ENCODE measurements around the gene DXO.

DXO gene

GRCh38 chr6:31966997-31967925 is 4.7 kb downstream of the DXO start:
- peaks cover 45% of the 10 kb centered on the region for H3K79me1 ChIP-seq (replicated peaks; ENCODE audit: low read length, poor library complexity, severe bottlenecking)
- no peak overlapping the region for H4K91ac ChIP-seq (ENCODE audit: low read length)
- no peak overlapping the region for H2BK120ac ChIP-seq (ENCODE audit: low read depth, low read length)
- no peaks in the 10 kb centered on the region for H3K9me3 ChIP-seq (ENCODE audit: control insufficient read depth, low read length)
- no peak overlapping the region for H2BK5ac ChIP-seq (ENCODE audit: low read depth, low read length, poor library complexity, severe bottlenecking)
- no peak overlapping the region for H2AK5ac ChIP-seq (ENCODE audit: low read length, severe bottlenecking)
- H3K18ac ChIP-seq (ENCODE audit: low read depth in 1 of 2, low read length in 2 of 2), result no peak overlapping the region
- H3K27ac ChIP-seq (ENCODE audit: low read length, poor library complexity, severe bottlenecking), result no peak overlapping the region
- H2AFZ ChIP-seq (ENCODE audit: low read depth, low read length), result no peak overlapping the region
- no peaks in the 10 kb centered on the region for H3K27me3 ChIP-seq (ENCODE audit: control insufficient read depth in 1 of 2, insufficient read depth in 1 of 2, low read length in 2 of 2)
- no peak overlapping the region for H3K4me3 ChIP-seq (ENCODE audit: insufficient read depth in 1 of 2, low read depth in 1 of 2, low read length in 2 of 2)
- no peak overlapping the region for H2BK12ac ChIP-seq (ENCODE audit: low read length in 2 of 2)
- no peak overlapping the region for H2BK15ac ChIP-seq (ENCODE audit: low read depth, poor library complexity, severe bottlenecking)
- H3K4ac ChIP-seq (ENCODE audit: low read depth in 1 of 2, low read length in 2 of 2), result no peak overlapping the region
- H3K23ac ChIP-seq (ENCODE audit: low read length in 2 of 2), result no peak overlapping the region
- H3K9ac ChIP-seq (ENCODE audit: low read length), result no peak overlapping the region
- H3K4me2 ChIP-seq (ENCODE audit: low read length, poor library complexity, severe bottlenecking), result no peak overlapping the region
- no peak overlapping the region for H3K14ac ChIP-seq (ENCODE audit: low read length in 2 of 2)
- H3K4me1 ChIP-seq (ENCODE audit: control insufficient read depth, insufficient read depth, low read depth, low read length), result peaks cover 27% of the 10 kb centered on the region
- H4K8ac ChIP-seq (ENCODE audit: low read length), result no peak overlapping the region
- no peak for DNase-seq
- 94% methylated on average over 9 of the region's 10 CpGs for WGBS
- H3K36me3 ChIP-seq (ENCODE audit: control insufficient read depth in 1 of 2, insufficient read depth in 2 of 2, low read depth in 1 of 2, low read length in 2 of 2), result peaks cover 80 to 83% of the 10 kb centered on the region in 2 experiments

- no peak overlapping the region for H3K4me3 ChIP-seq (ENCODE audit: insufficient read depth in 1 of 2, low read depth in 1 of 2, low read length in 2 of 2)
- no peak overlapping the region for H3K14ac ChIP-seq (ENCODE audit: low read length in 2 of 2)
- H3K4ac ChIP-seq (ENCODE audit: low read depth in 1 of 2, low read length in 2 of 2), result no peak overlapping the region
- no peak overlapping the region for H3K4me2 ChIP-seq (ENCODE audit: low read length, poor library complexity, severe bottlenecking)
- no peak overlapping the region for H2BK12ac ChIP-seq (ENCODE audit: low read length in 2 of 2)
- H3K79me1 ChIP-seq (replicated peaks; ENCODE audit: low read length, poor library complexity, severe bottlenecking), result peaks cover 51% of the 10 kb centered on the region
- H2AFZ ChIP-seq (ENCODE audit: low read depth, low read length), result no peak overlapping the region
- 95% methylated on average over 7 of the region's 7 CpGs for WGBS
- no peak for DNase-seq
- H3K27ac ChIP-seq (ENCODE audit: low read length, poor library complexity, severe bottlenecking), result no peak overlapping the region
- H2BK5ac ChIP-seq (ENCODE audit: low read depth, low read length, poor library complexity, severe bottlenecking), result no peak overlapping the region
- peaks cover 87 to 91% of the 10 kb centered on the region in 2 experiments for H3K36me3 ChIP-seq (ENCODE audit: control insufficient read depth in 1 of 2, insufficient read depth in 2 of 2, low read depth in 1 of 2, low read length in 2 of 2)
- no peak overlapping the region for H2BK15ac ChIP-seq (ENCODE audit: low read depth, poor library complexity, severe bottlenecking)
- peaks cover 24% of the 10 kb centered on the region for H3K4me1 ChIP-seq (ENCODE audit: control insufficient read depth, insufficient read depth, low read depth, low read length)
- no peak overlapping the region for H2AK5ac ChIP-seq (ENCODE audit: low read length, severe bottlenecking)
- H3K9me3 ChIP-seq (ENCODE audit: control insufficient read depth, low read length), result no peaks in the 10 kb centered on the region
- no peak overlapping the region for H3K23ac ChIP-seq (ENCODE audit: low read length in 2 of 2)
- no peak overlapping the region for H4K8ac ChIP-seq (ENCODE audit: low read length)
- H4K91ac ChIP-seq (ENCODE audit: low read length), result no peak overlapping the region
- H3K18ac ChIP-seq (ENCODE audit: low read depth in 1 of 2, low read length in 2 of 2), result no peak overlapping the region
- no peaks in the 10 kb centered on the region for H3K27me3 ChIP-seq (ENCODE audit: control insufficient read depth in 1 of 2, insufficient read depth in 1 of 2, low read length in 2 of 2)
- H3K9ac ChIP-seq (ENCODE audit: low read length), result no peak overlapping the region
- H2BK120ac ChIP-seq (ENCODE audit: low read depth, low read length), result no peak overlapping the region
These were observed 5.4 kb downstream of the DXO start for GRCh38 chr6:31966506-31966905.

GRCh38 chr6:31965700-31966099 is 6.2 kb downstream of the DXO start:
- Histone ChIP-seq H3K14ac (ENCODE audit: low read length in 2 of 2) (no peak overlapping the region), H3K4ac (ENCODE audit: low read depth in 1 of 2, low read length in 2 of 2) (no peak overlapping the region), H3K23ac (ENCODE audit: low read length in 2 of 2) (no peak overlapping the region), H2AK5ac (ENCODE audit: low read length, severe bottlenecking) (no peak overlapping the region), H2AFZ (ENCODE audit: low read depth, low read length) (no peak overlapping the region), H3K4me2 (ENCODE audit: low read length, poor library complexity, severe bottlenecking) (no peak overlapping the region), H3K27ac (ENCODE audit: low read length, poor library complexity, severe bottlenecking) (no peak overlapping the region), H4K91ac (ENCODE audit: low read length) (peak overlapping the region; percentile 48), H2BK120ac (ENCODE audit: low read depth, low read length) (no peak overlapping the region), H2BK5ac (ENCODE audit: low read depth, low read length, poor library complexity, severe bottlenecking) (no peak overlapping the region), H2BK15ac (ENCODE audit: low read depth, poor library complexity, severe bottlenecking) (no peak overlapping the region), H3K9me3 (ENCODE audit: control insufficient read depth, low read length) (no peaks in the 10 kb centered on the region), H3K4me1 (ENCODE audit: control insufficient read depth, insufficient read depth, low read depth, low read length) (peaks cover 15% of the 10 kb centered on the region), H3K9ac (ENCODE audit: low read length) (no peak overlapping the region), H3K36me3 (ENCODE audit: control insufficient read depth in 1 of 2, insufficient read depth in 2 of 2, low read depth in 1 of 2, low read length in 2 of 2) (peaks cover 89 to 99% of the 10 kb centered on the region in 2 experiments), H3K4me3 (ENCODE audit: insufficient read depth in 1 of 2, low read depth in 1 of 2, low read length in 2 of 2) (no peak overlapping the region), H3K18ac (ENCODE audit: low read depth in 1 of 2, low read length in 2 of 2) (no peak overlapping the region), H2BK12ac (ENCODE audit: low read length in 2 of 2) (no peak overlapping the region), H3K79me1 (replicated peaks; ENCODE audit: low read length, poor library complexity, severe bottlenecking) (peaks cover 50% of the 10 kb centered on the region), H3K27me3 (ENCODE audit: control insufficient read depth in 1 of 2, insufficient read depth in 1 of 2, low read length in 2 of 2) (no peaks in the 10 kb centered on the region), H4K8ac (ENCODE audit: low read length) (no peak overlapping the region)
- no peak for DNase-seq
- 95% methylated on average over 13 of the region's 13 CpGs for WGBS

- Histone ChIP-seq H3K14ac (ENCODE audit: low read length in 2 of 2) (no peak overlapping the region), H3K9ac (ENCODE audit: low read length) (no peak overlapping the region), H3K36me3 (ENCODE audit: control insufficient read depth in 1 of 2, insufficient read depth in 2 of 2, low read depth in 1 of 2, low read length in 2 of 2) (peaks cover 79 to 90% of the 10 kb centered on the region in 2 experiments), H3K27ac (ENCODE audit: low read length, poor library complexity, severe bottlenecking) (no peak overlapping the region), H3K9me3 (ENCODE audit: control insufficient read depth, low read length) (no peaks in the 10 kb centered on the region), H2AK5ac (ENCODE audit: low read length, severe bottlenecking) (no peak overlapping the region), H3K27me3 (ENCODE audit: control insufficient read depth in 1 of 2, insufficient read depth in 1 of 2, low read length in 2 of 2) (no peaks in the 10 kb centered on the region), H3K18ac (ENCODE audit: low read depth in 1 of 2, low read length in 2 of 2) (no peak overlapping the region), H3K4me1 (ENCODE audit: control insufficient read depth, insufficient read depth, low read depth, low read length) (peaks cover 9% of the 10 kb centered on the region), H3K4me3 (ENCODE audit: insufficient read depth in 1 of 2, low read depth in 1 of 2, low read length in 2 of 2) (no peak overlapping the region), H3K4me2 (ENCODE audit: low read length, poor library complexity, severe bottlenecking) (no peak overlapping the region), H3K4ac (ENCODE audit: low read depth in 1 of 2, low read length in 2 of 2) (no peak overlapping the region), H4K8ac (ENCODE audit: low read length) (no peak overlapping the region), H2BK15ac (ENCODE audit: low read depth, poor library complexity, severe bottlenecking) (no peak overlapping the region), H2AFZ (ENCODE audit: low read depth, low read length) (no peak overlapping the region), H2BK5ac (ENCODE audit: low read depth, low read length, poor library complexity, severe bottlenecking) (no peak overlapping the region), H2BK120ac (ENCODE audit: low read depth, low read length) (no peak overlapping the region), H4K91ac (ENCODE audit: low read length) (peak overlapping the region; percentile 9), H3K23ac (ENCODE audit: low read length in 2 of 2) (no peak overlapping the region), H3K79me1 (replicated peaks; ENCODE audit: low read length, poor library complexity, severe bottlenecking) (peaks cover 60% of the 10 kb centered on the region), H2BK12ac (ENCODE audit: low read length in 2 of 2) (no peak overlapping the region)
- WGBS, result 93% methylated on average over 18 of the region's 19 CpGs
- DNase-seq, result no peak
These were observed 8.0 kb downstream of the DXO start for GRCh38 chr6:31963921-31964320.

Measured in mesenchymal stem cell (in vitro differentiated cells and primary cell).